Measurements from ENCODE around the gene ARHGAP22.

The ARHGAP22 gene

GRCh38 chr10:48493083-48493871 is 111.6 kb downstream of the ARHGAP22 start:
- H3K4me3 ChIP-seq (ENCODE audit: low read depth, low read length), result no peak overlapping the region
- TF ChIP-seq CTCF (IDR thresholded peaks at IDR 0.05; ENCODE audit: low read depth, low read length), result no peak

GRCh38 chr10:48492201-48492600 is 112.7 kb downstream of the ARHGAP22 start:
- no peak for TF ChIP-seq CTCF (IDR thresholded peaks at IDR 0.05; ENCODE audit: low read depth, low read length)

GRCh38 chr10:48491392-48492139 is 113.3 kb downstream of the ARHGAP22 start:
- no peak overlapping the region for H3K4me3 ChIP-seq (ENCODE audit: low read depth, low read length)
- no peak for TF ChIP-seq CTCF (IDR thresholded peaks at IDR 0.05; ENCODE audit: low read depth, low read length)

More at GRCh38 chr10:48492201-48492600, 112.7 kb downstream of the ARHGAP22 start:
- no peak overlapping the region for H3K4me3 ChIP-seq (ENCODE audit: low read depth, low read length)

GRCh38 chr10:48490946-48491345 is 113.9 kb downstream of the ARHGAP22 start:
- no peak overlapping the region for H3K4me3 ChIP-seq (ENCODE audit: low read depth, low read length)
- TF ChIP-seq CTCF (IDR thresholded peaks at IDR 0.05; ENCODE audit: low read depth, low read length), result no peak

- TF ChIP-seq CTCF (IDR thresholded peaks at IDR 0.05; ENCODE audit: low read depth, low read length), result no peak
- no peak overlapping the region for H3K4me3 ChIP-seq (ENCODE audit: low read depth, low read length)
Observed at GRCh38 chr10:48490571-48490940, 114.3 kb downstream of the ARHGAP22 start.

- no peak for TF ChIP-seq CTCF (IDR thresholded peaks at IDR 0.05; ENCODE audit: low read depth, low read length)
- H3K4me3 ChIP-seq (ENCODE audit: low read depth, low read length), result no peak overlapping the region
Observed at GRCh38 chr10:48489099-48489498, 115.8 kb downstream of the ARHGAP22 start.

- H3K4me3 ChIP-seq (ENCODE audit: low read depth, low read length), result no peak overlapping the region
- no peak for TF ChIP-seq CTCF (IDR thresholded peaks at IDR 0.05; ENCODE audit: low read depth, low read length)
Observed at GRCh38 chr10:48487244-48487643, 117.6 kb downstream of the ARHGAP22 start.
